NCI-H1694 (cell line): Measurements from ENCODE around the gene ESR2.

ENCODE experiments used
- DNase-seq: peaks from one replicate; lab custom pipeline; 2025; lab: John Stamatoyannopoulos, UW

The ESR2 gene

GRCh38 chr14:64265222-64265621, 28.9 kb downstream of the ESR2 start:
- no peak for DNase-seq

GRCh38 chr14:64260418-64260817, 33.8 kb downstream of the ESR2 start:
- no peak for DNase-seq

GRCh38 chr14:64255756-64256155, 38.4 kb downstream of the ESR2 start:
- DNase-seq = no peak

GRCh38 chr14:64253672-64254071, 40.5 kb downstream of the ESR2 start:
- DNase-seq = no peak

- DNase-seq = no peak
Measured at GRCh38 chr14:64249363-64249762, 44.8 kb downstream of the ESR2 start.

- no peak for DNase-seq
Measured at GRCh38 chr14:64248689-64249088, 45.5 kb downstream of the ESR2 start.

- no peak for DNase-seq
Measured at GRCh38 chr14:64247195-64247594, 47.0 kb downstream of the ESR2 start.

GRCh38 chr14:64246688-64247087, 47.5 kb downstream of the ESR2 start:
- DNase-seq = no peak

GRCh38 chr14:64245491-64245890, 48.7 kb downstream of the ESR2 start:
- no peak for DNase-seq

GRCh38 chr14:64244279-64244678, 49.9 kb downstream of the ESR2 start:
- DNase-seq = peak; percentile 12

GRCh38 chr14:64238631-64239030, 55.5 kb downstream of the ESR2 start:
- DNase-seq = no peak

GRCh38 chr14:64238049-64238448, 56.1 kb downstream of the ESR2 start:
- DNase-seq = no peak

- DNase-seq = no peak
Measured at GRCh38 chr14:64235652-64236640, 58.2 kb downstream of the ESR2 start.

- DNase-seq = peak; percentile 60
Measured at GRCh38 chr14:64234877-64235651, 59.1 kb downstream of the ESR2 start.

- no peak for DNase-seq
Measured at GRCh38 chr14:64233531-64234190, 60.5 kb downstream of the ESR2 start.

GRCh38 chr14:64232944-64233343, 61.2 kb downstream of the ESR2 start:
- DNase-seq = no peak

- DNase-seq = no peak
Measured at GRCh38 chr14:64232095-64232838, 61.9 kb downstream of the ESR2 start.

- no peak for DNase-seq
Measured at GRCh38 chr14:64229489-64229888, 64.7 kb downstream of the ESR2 start.

GRCh38 chr14:64227856-64228255, 66.3 kb downstream of the ESR2 start:
- no peak for DNase-seq

GRCh38 chr14:64225151-64225757, 68.9 kb downstream of the ESR2 start:
- no peak for DNase-seq

GRCh38 chr14:64221391-64222003, 72.7 kb downstream of the ESR2 start:
- DNase-seq = no peak
